GM23248 (cell line): ENCODE results near the gene PFN3. TPM values are rescaled to one million over a fixed set of nuclear protein-coding genes. Genes with fewer than 3 reads are reported as not detected.

Experiments used
- DNase-seq: peaks from one replicate; pipeline ENCODE4 v3.0.0-alpha.2; 2015
- H2AFZ ChIP-seq: fragments of 200-600 bp; sonication (generic); 2 replicates; pipeline ENCODE4 v1.6.1; 2016; ENCODE audit warnings: antibody characterized with exemption
- H3F3A ChIP-seq: fragments of 200-600 bp; sonication (generic); 2 replicates; pipeline ENCODE4 v1.6.1; 2016; ENCODE audit warnings: mild to moderate bottlenecking, antibody characterized with exemption, mixed run types; ENCODE audit not compliant: insufficient read depth
- H3K27ac ChIP-seq: fragments of 200-600 bp; sonication (generic); 2 replicates; pipeline ENCODE4 v1.5.1; 2016; ENCODE audit warnings: mild to moderate bottlenecking
- H3K27me3 ChIP-seq: fragments of 200-600 bp; sonication (generic); replicated peaks from 2 replicates; pipeline ENCODE4 v1.6.1; 2016; ENCODE audit warnings: mild to moderate bottlenecking; ENCODE audit not compliant: insufficient read depth
- H3K36me3 ChIP-seq: fragments of 200-600 bp; sonication (generic); 2 replicates; pipeline ENCODE4 v1.6.1; 2016; ENCODE audit warnings: low read depth, mild to moderate bottlenecking
- H3K4me1 ChIP-seq: fragments of 200-600 bp; sonication (generic); 2 replicates; pipeline ENCODE4 v1.6.1; 2016; ENCODE audit warnings: mild to moderate bottlenecking; ENCODE audit not compliant: insufficient read depth
- H3K4me2 ChIP-seq: fragments of 200-600 bp; sonication (generic); one replicate; pipeline ENCODE4 v1.6.1; 2016; ENCODE audit warnings: mild to moderate bottlenecking; ENCODE audit not compliant: unreplicated experiment
- H3K4me3 ChIP-seq: fragments of 200-600 bp; sonication (generic); 2 replicates; pipeline ENCODE4 v1.5.1; 2016; ENCODE audit warnings: mild to moderate bottlenecking
- H3K79me2 ChIP-seq: fragments of 200-600 bp; sonication (generic); 2 replicates; pipeline ENCODE4 v1.6.1; 2016; ENCODE audit warnings: mild to moderate bottlenecking; ENCODE audit not compliant: insufficient read depth
- H3K9ac ChIP-seq: fragments of 200-600 bp; sonication (generic); 2 replicates; pipeline ENCODE4 v1.6.1; 2016; ENCODE audit warnings: mild to moderate bottlenecking
- H3K9me2 ChIP-seq: fragments of 200-600 bp; sonication (generic); 2 replicates; pipeline ENCODE4 v1.6.1; 2016; ENCODE audit warnings: mixed run types, mild to moderate bottlenecking, moderate library complexity; ENCODE audit not compliant: insufficient read depth
- H3K9me3 ChIP-seq: fragments of 200-600 bp; sonication (generic); one replicate; pipeline ENCODE4 v1.6.1; 2017; ENCODE audit warnings: low read depth
- H4K20me1 ChIP-seq: fragments of 200-600 bp; sonication (generic); 2 replicates; pipeline ENCODE4 v1.6.0; 2016; ENCODE audit not compliant: insufficient read depth
- EZH2 ChIP-seq: fragments of 200-600 bp; sonication (generic); IDR thresholded peaks from 2 replicates; pipeline ENCODE4 v1.6.1; 2018; ENCODE audit warnings: antibody characterized with exemption, mild to moderate bottlenecking; ENCODE audit not compliant: insufficient read depth, poor library complexity, severe bottlenecking
- EZH2phosphoT487 ChIP-seq: fragments of 200-600 bp; sonication (generic); IDR thresholded peaks from 2 replicates; pipeline ENCODE4 v1.6.1; 2018; ENCODE audit warnings: antibody characterized with exemption, moderate library complexity, mild to moderate bottlenecking, low read depth; ENCODE audit not compliant: insufficient read depth
- WGBS, 2 experiments: methylation state at CpG; one replicate each; pipeline ENCODE4 v1.1.6; 2015 to 2017; ENCODE audit warnings: low lambda C conversion rate in 2 of 2, low coverage in 1 of 2; ENCODE audit errors: missing lambda C conversion rate in 2 of 2; 5-methylcytosine and 5-hydroxymethylcytosine counted together
- in situ Hi-C: fragments of 300-500 bp; cut with MboI; formaldehyde crosslinking; loops from 2 replicates; pipeline ENCODE4 v1.15.0; 2020
- polyA plus RNA-seq: library from polyadenylated mRNA; unstranded; fragments of >200 nt; fragmentation: Nextera tagmentation; extraction: Ambion mirVana; gene quantifications from 2 replicates; pipeline ENCODE4 v1.2.1, GENCODE V29; 2016
- total RNA-seq: library from RNA; depleted of rRNA; stranded (reverse); fragments of >200 nt; shearing (Covaris generic); gene quantifications from 2 replicates; pipeline ENCODE4 v1.2.3, GENCODE V29; 2014

Gene PFN3
- total and polyA plus RNA-seq, 2 experiments from 2014 or later, result not detected

GRCh38 chr5:177409043-177409801, 8.8 kb upstream of the PFN3 start, which contains the start of gene F12:
Gene F12, minus strand, starts transcription at chr5:177409564. Its CDS starts 37 bp downstream, at chr5:177409527.
- H3K4me1 ChIP-seq, result no peaks in the 10 kb centered on the region
- no peak within 1 kb of the TSS for H3K4me2 ChIP-seq
- H3K9me2 ChIP-seq, result no peaks in the 10 kb centered on the region
- H4K20me1 ChIP-seq, result no peaks in the 10 kb centered on the region
- no peak within 1 kb of the TSS for H3K9ac ChIP-seq
- no peak within 1 kb of the TSS for H3K27ac ChIP-seq
- no peaks in the 10 kb centered on the region for H3K9me3 ChIP-seq
- in situ Hi-C loops, result no loop called here
- no peak within 1 kb of the TSS for H2AFZ ChIP-seq
- H3K79me2 ChIP-seq, result no peaks in the 10 kb centered on the region
- no peak within 1 kb of the TSS for H3K4me3 ChIP-seq
- no peak for DNase-seq
- no peaks in the 10 kb centered on the region for H3F3A ChIP-seq
- 76% methylated on average over 9 of the region's 9 CpGs for WGBS, 2 experiments
- no peak for TF ChIP-seq EZH2phosphoT487
- TF ChIP-seq EZH2, result no peak
- no peaks in the 10 kb centered on the region for H3K36me3 ChIP-seq
- no peaks in the 10 kb centered on the region; the same call in 1 of the 2 replicates for H3K27me3 ChIP-seq

GRCh38 chr5:177405805-177406204, 5.3 kb upstream of the PFN3 start:
- no peak overlapping the region for H3K9ac ChIP-seq
- no peak for DNase-seq
- H2AFZ ChIP-seq, result no peak overlapping the region
- H3K27me3 ChIP-seq, result peaks cover 23% of the 10 kb centered on the region
- H3K79me2 ChIP-seq, result no peaks in the 10 kb centered on the region
- H3K27ac ChIP-seq, result no peak overlapping the region
- peaks cover 8% of the 10 kb centered on the region; the same call in 1 of the 2 replicates for H3F3A ChIP-seq
- WGBS, 2 experiments, result 85 to 90% methylated on average over 5 of the region's 5 CpGs
- no peaks in the 10 kb centered on the region for H3K36me3 ChIP-seq
- no peaks in the 10 kb centered on the region for H4K20me1 ChIP-seq
- H3K9me3 ChIP-seq, result no peaks in the 10 kb centered on the region
- TF ChIP-seq EZH2 (no peak), EZH2phosphoT487 (no peak)
- no peaks in the 10 kb centered on the region for H3K4me1 ChIP-seq
- in situ Hi-C loops, result no loop called here
- no peak overlapping the region for H3K4me3 ChIP-seq
- no peak overlapping the region for H3K4me2 ChIP-seq
- H3K9me2 ChIP-seq, result no peaks in the 10 kb centered on the region

- Histone ChIP-seq H3K4me3 (no peak overlapping the region), H3K4me2 (no peak overlapping the region), H3K27ac (no peak overlapping the region), H2AFZ (no peak overlapping the region), H4K20me1 (no peaks in the 10 kb centered on the region), H3K36me3 (no peaks in the 10 kb centered on the region), H3K4me1 (no peaks in the 10 kb centered on the region), H3F3A (peaks cover 8% of the 10 kb centered on the region; the same call in 1 of the 2 replicates), H3K9me3 (no peaks in the 10 kb centered on the region), H3K9me2 (no peaks in the 10 kb centered on the region), H3K27me3 (peaks cover 28% of the 10 kb centered on the region), H3K79me2 (no peaks in the 10 kb centered on the region), H3K9ac (no peak overlapping the region)
- no peak for DNase-seq
- in situ Hi-C loops, result no loop called here
- 86 to 94% methylated on average over 2 of the region's 2 CpGs for WGBS, 2 experiments
- TF ChIP-seq EZH2 (no peak), EZH2phosphoT487 (no peak)
These were observed 4.9 kb upstream of the PFN3 start for GRCh38 chr5:177405312-177405711.

GRCh38 chr5:177404641-177405179, 4.2 kb upstream of the PFN3 start:
- Histone ChIP-seq H3K4me2 (peak overlapping the region; percentile 76), H4K20me1 (no peaks in the 10 kb centered on the region), H3K36me3 (no peaks in the 10 kb centered on the region), H3K4me3 (peak overlapping the region; percentile 74), H3K9me2 (no peaks in the 10 kb centered on the region), H3K27me3 (peaks cover 34% of the 10 kb centered on the region), H3K9me3 (no peaks in the 10 kb centered on the region), H3K27ac (no peak overlapping the region), H3F3A (peaks cover 8% of the 10 kb centered on the region; the same call in 1 of the 2 replicates), H3K79me2 (no peaks in the 10 kb centered on the region), H3K4me1 (no peaks in the 10 kb centered on the region), H3K9ac (peak overlapping the region; percentile 45), H2AFZ (peak overlapping the region; percentile 77)
- DNase-seq, result no peak
- in situ Hi-C loops, result no loop called here
- WGBS, 2 experiments, result 39 to 44% methylated on average over 11 to 16 of the region's 16 CpGs
- TF ChIP-seq EZH2phosphoT487 (no peak), EZH2 (no peak)
